H1 (cell line): Measurements from ENCODE around the gene TBC1D7. TPM values are rescaled to one million over a fixed set of nuclear protein-coding genes. Genes with fewer than 3 reads are reported as not detected.

Source experiments
- EGR1 ChIP-seq: IDR thresholded peaks from 2 replicates; pipeline ENCODE4 v1.6.1; 2011; ENCODE audit warnings: low read depth, low read length, borderline replicate concordance
- GABPA ChIP-seq: IDR thresholded peaks from 2 replicates; pipeline ENCODE4 v1.6.1; 2011; ENCODE audit warnings: mild to moderate bottlenecking, low read length, moderate library complexity, borderline replicate concordance; ENCODE audit not compliant: insufficient read depth
- POLR2AphosphoS5 ChIP-seq: IDR thresholded peaks from 2 replicates; pipeline ENCODE4 v1.6.1; 2011; ENCODE audit warnings: low read depth, low read length
- RXRA ChIP-seq: IDR thresholded peaks from 2 replicates; pipeline ENCODE4 v1.6.1; 2011; ENCODE audit warnings: low read depth, mild to moderate bottlenecking, low read length, moderate library complexity; ENCODE audit not compliant: insufficient read depth
- polyA plus RNA-seq, 7 experiments: library from polyadenylated mRNA; depleted of rRNA in 3 of 7; stranded (reverse) in 5 of 7; unstranded in 2 of 7; fragments of >200 nt in 5 of 7; fragments of 200-250 nt in 2 of 7; gene quantifications; 1 replicate in 5 of 7; 2 replicates in 1 of 7; 4 replicates in 1 of 7; pipeline versions ENCODE4 v1.2.1 to v1.2.3, GENCODE V29; 2011 to 2013; ENCODE audit warnings: missing spikeins in 2 of 7, mixed read lengths in 2 of 7
- total RNA-seq: library from RNA; stranded (reverse); fragmentation: NEBNext Ultra II Directional; extraction: Animal tissue kit (Norgen Biotek cat#: 25700); gene quantifications from 2 replicates; pipeline ENCODE4 v1.2.1, GENCODE V29; 2021

TBC1D7 gene
- total and polyA plus RNA-seq, 2 of the 8 experiments (the other 6 are each of a cell fraction or from before 2014, with no cell fraction given), result 46.1 to 55.2 TPM

- TF ChIP-seq GABPA (no peak), RXRA (no peak), POLR2AphosphoS5 (no peak), EGR1 (no peak)
These were observed 21.6 kb upstream of the TBC1D7 start (continued) for GRCh38 chr6:13349811-13350506.
